GM23338 (cell line): ENCODE data around the gene TSPYL4. TPM values are rescaled to one million over a fixed set of nuclear protein-coding genes. Genes with fewer than 3 reads are reported as not detected.

ENCODE experiments used
- ATAC-seq: fragments of 200-7000 bp; cut with Tn5 transposase; 3 replicates; pipeline ENCODE4 v1.9.1; 2020
- DNase-seq: peaks from one replicate; pipeline ENCODE4 v3.0.0-alpha.2; 2015; ENCODE audit warnings: low spot score
- H2AFZ ChIP-seq: fragments of 200-600 bp; sonication (generic); 2 replicates; pipeline ENCODE4 v1.8.0; 2016; ENCODE audit warnings: antibody characterized with exemption, mild to moderate bottlenecking, moderate library complexity
- H3F3A ChIP-seq: fragments of 200-600 bp; sonication (generic); replicated peaks from 2 replicates; pipeline ENCODE4 v1.8.0; 2017; ENCODE audit warnings: antibody characterized with exemption, mixed run types, low read depth
- H3K27ac ChIP-seq: fragments of 200-600 bp; sonication (generic); 2 replicates; pipeline ENCODE4 v1.6.1; 2016; ENCODE audit warnings: low read depth
- H3K27me3 ChIP-seq: fragments of 200-600 bp; sonication (generic); 2 replicates; pipeline ENCODE4 v1.8.0; 2016; ENCODE audit warnings: mild to moderate bottlenecking, mixed run types, moderate library complexity; ENCODE audit not compliant: insufficient read depth
- H3K36me3 ChIP-seq: fragments of 200-600 bp; sonication (generic); 2 replicates; pipeline ENCODE4 v1.8.0; 2016; ENCODE audit warnings: mild to moderate bottlenecking; ENCODE audit not compliant: insufficient read depth
- H3K4me1 ChIP-seq: fragments of 200-600 bp; sonication (generic); 2 replicates; pipeline ENCODE4 v1.8.0; 2016; ENCODE audit warnings: mild to moderate bottlenecking, moderate library complexity; ENCODE audit not compliant: insufficient read depth
- H3K4me2 ChIP-seq: fragments of 200-600 bp; sonication (generic); 2 replicates; pipeline ENCODE4 v1.7.1; 2017; ENCODE audit warnings: mixed run types
- H3K4me3 ChIP-seq: fragments of 200-600 bp; sonication (generic); 2 replicates; pipeline ENCODE4 v1.6.1; 2016; ENCODE audit warnings: mixed run types
- H3K79me2 ChIP-seq: fragments of 200-600 bp; sonication (generic); replicated peaks from 2 replicates; pipeline ENCODE4 v1.8.0; 2017; ENCODE audit warnings: mild to moderate bottlenecking; ENCODE audit not compliant: insufficient read depth
- H3K9me2 ChIP-seq: fragments of 200-600 bp; sonication (generic); 2 replicates; pipeline ENCODE4 v1.8.0; 2017; ENCODE audit not compliant: insufficient read depth
- H4K20me1 ChIP-seq: fragments of 200-600 bp; sonication (generic); replicated peaks from 2 replicates; pipeline ENCODE4 v1.8.0; 2017; ENCODE audit warnings: mild to moderate bottlenecking; ENCODE audit not compliant: insufficient read depth
- H3K27ac Mint-ChIP-seq: 2 replicates; pipeline ENCODE4 v1.8.0; 2020; ENCODE audit warnings: inconsistent platforms, mild to moderate bottlenecking, moderate library complexity, mixed read lengths
- H3K27me3 Mint-ChIP-seq: 3 replicates; pipeline ENCODE4 v1.8.0; 2022; ENCODE audit warnings: low read depth, mild to moderate bottlenecking, moderate library complexity, mixed read lengths, inconsistent platforms; ENCODE audit not compliant: insufficient read depth, poor library complexity
- H3K36me3 Mint-ChIP-seq: 3 replicates; pipeline ENCODE4 v1.8.0; 2021; ENCODE audit warnings: low read depth, mild to moderate bottlenecking, inconsistent platforms, moderate library complexity, mixed read lengths
- H3K4me1 Mint-ChIP-seq: 3 replicates; pipeline ENCODE4 v1.8.0; 2020; ENCODE audit warnings: mild to moderate bottlenecking, inconsistent platforms, mixed read lengths
- H3K4me3 Mint-ChIP-seq: 3 replicates; pipeline ENCODE4 v1.8.0; 2021; ENCODE audit warnings: moderate library complexity, mild to moderate bottlenecking, inconsistent platforms, mixed read lengths
- H3K9me3 Mint-ChIP-seq: 3 replicates; pipeline ENCODE4 v1.8.0; 2020; ENCODE audit warnings: moderate library complexity, mild to moderate bottlenecking, inconsistent platforms, mixed read lengths
- CTCF ChIP-seq, 2 experiments: fragments of 200-600 bp in 1 of 2; sonication (generic) in 1 of 2; conservative IDR thresholded peaks; 2 replicates each; pipeline versions ENCODE4 v1.5.1 to v1.6.1; 2016 to 2017; ENCODE audit warnings: antibody characterized with exemption in 2 of 2, low read depth in 2 of 2, mild to moderate bottlenecking in 2 of 2, moderate library complexity in 1 of 2
- POLR2AphosphoS5 ChIP-seq: IDR thresholded peaks from 2 replicates; pipeline ENCODE4 v1.6.1; 2016; ENCODE audit warnings: antibody characterized with exemption, low read depth
- polyA plus RNA-seq: library from polyadenylated mRNA; unstranded; fragments of >200 nt; fragmentation: Nextera tagmentation; extraction: Ambion mirVana; gene quantifications from 2 replicates; pipeline ENCODE4 v1.2.1, GENCODE V29; 2016
- total RNA-seq: library from RNA; depleted of rRNA; stranded (reverse); fragments of >200 nt; shearing (Covaris generic); gene quantifications from 2 replicates; pipeline ENCODE4 v1.2.3, GENCODE V29; 2014
- TF ChIP-seq, protein P1 (sequence below): IDR thresholded peaks from one replicate; pipeline ENCODE4 v1.6.1; 2018; ENCODE audit warnings: antibody characterized with exemption; ENCODE audit not compliant: unreplicated experiment
- TF ChIP-seq, protein P2 (sequence below): fragments of 250-450 bp; sonication (Bioruptor Pico); IDR thresholded peaks from 2 replicates; pipeline ENCODE4 v1.5.0; 2020; ENCODE audit warnings: mild to moderate bottlenecking, moderate library complexity

Gene TSPYL4
- total and polyA plus RNA-seq, 2 experiments from 2014 or later = 13.2 to 19.8 TPM

DNA sequence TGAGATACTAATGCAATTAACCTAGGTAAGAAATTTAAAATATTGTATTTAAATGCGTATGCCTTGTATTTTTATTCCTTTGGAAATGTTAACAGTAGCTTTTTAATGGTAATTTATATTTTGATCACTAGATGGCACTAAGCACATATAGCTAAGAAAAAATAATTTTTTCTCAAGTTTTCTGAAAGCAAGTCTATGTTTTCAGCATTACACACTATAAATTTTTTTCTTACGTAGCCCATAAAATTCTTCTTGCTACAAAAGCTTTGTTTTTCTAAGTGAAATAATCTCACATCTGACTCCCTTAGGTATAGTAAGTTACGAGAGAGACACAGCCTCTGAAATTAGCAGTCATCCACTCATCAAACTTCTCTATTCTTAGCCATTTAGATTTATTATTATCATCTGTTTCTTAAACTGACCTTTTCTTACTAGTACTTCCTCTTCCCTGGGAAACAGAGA is 35.7 kb downstream of the TSPYL4 start:
- no peak overlapping the region for H2AFZ ChIP-seq
- Mint-ChIP-seq H3K9me3 (no peaks in the 10 kb centered on the region), H3K27me3 (no peaks in the 10 kb centered on the region), H3K36me3 (no peaks in the 10 kb centered on the region), H3K4me3 (no peak overlapping the region), H3K4me1 (peaks cover 25% of the 10 kb centered on the region), H3K27ac (no peak overlapping the region)
- TF ChIP-seq, protein P1, sequence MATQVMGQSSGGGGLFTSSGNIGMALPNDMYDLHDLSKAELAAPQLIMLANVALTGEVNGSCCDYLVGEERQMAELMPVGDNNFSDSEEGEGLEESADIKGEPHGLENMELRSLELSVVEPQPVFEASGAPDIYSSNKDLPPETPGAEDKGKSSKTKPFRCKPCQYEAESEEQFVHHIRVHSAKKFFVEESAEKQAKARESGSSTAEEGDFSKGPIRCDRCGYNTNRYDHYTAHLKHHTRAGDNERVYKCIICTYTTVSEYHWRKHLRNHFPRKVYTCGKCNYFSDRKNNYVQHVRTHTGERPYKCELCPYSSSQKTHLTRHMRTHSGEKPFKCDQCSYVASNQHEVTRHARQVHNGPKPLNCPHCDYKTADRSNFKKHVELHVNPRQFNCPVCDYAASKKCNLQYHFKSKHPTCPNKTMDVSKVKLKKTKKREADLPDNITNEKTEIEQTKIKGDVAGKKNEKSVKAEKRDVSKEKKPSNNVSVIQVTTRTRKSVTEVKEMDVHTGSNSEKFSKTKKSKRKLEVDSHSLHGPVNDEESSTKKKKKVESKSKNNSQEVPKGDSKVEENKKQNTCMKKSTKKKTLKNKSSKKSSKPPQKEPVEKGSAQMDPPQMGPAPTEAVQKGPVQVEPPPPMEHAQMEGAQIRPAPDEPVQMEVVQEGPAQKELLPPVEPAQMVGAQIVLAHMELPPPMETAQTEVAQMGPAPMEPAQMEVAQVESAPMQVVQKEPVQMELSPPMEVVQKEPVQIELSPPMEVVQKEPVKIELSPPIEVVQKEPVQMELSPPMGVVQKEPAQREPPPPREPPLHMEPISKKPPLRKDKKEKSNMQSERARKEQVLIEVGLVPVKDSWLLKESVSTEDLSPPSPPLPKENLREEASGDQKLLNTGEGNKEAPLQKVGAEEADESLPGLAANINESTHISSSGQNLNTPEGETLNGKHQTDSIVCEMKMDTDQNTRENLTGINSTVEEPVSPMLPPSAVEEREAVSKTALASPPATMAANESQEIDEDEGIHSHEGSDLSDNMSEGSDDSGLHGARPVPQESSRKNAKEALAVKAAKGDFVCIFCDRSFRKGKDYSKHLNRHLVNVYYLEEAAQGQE = no peak
- peak in 1 of 2 experiments; percentile 65; a peak in 3 of 4 replicates for TF ChIP-seq CTCF (conservative IDR thresholded peaks at IDR 0.05; ENCODE audit: low read depth in 2 of 2)
- H3K79me2 ChIP-seq = no peaks in the 10 kb centered on the region
- H3K27ac ChIP-seq = no peak overlapping the region
- no peaks in the 10 kb centered on the region for H3K36me3 ChIP-seq
- no peak for DNase-seq
- peaks cover 9% of the 10 kb centered on the region; the same call in 1 of the 2 replicates for H3K4me1 ChIP-seq
- H3K4me2 ChIP-seq = no peak overlapping the region
- H4K20me1 ChIP-seq = no peaks in the 10 kb centered on the region
- H3F3A ChIP-seq = no peaks in the 10 kb centered on the region
- H3K4me3 ChIP-seq = no peak overlapping the region
- no peaks in the 10 kb centered on the region for H3K27me3 ChIP-seq
- H3K9me2 ChIP-seq = no peaks in the 10 kb centered on the region
- no peak for ATAC-seq

- no peak overlapping the region for H3K4me3 Mint-ChIP-seq
- Histone ChIP-seq H3K9me2 (no peaks in the 10 kb centered on the region), H4K20me1 (no peaks in the 10 kb centered on the region), H3K79me2 (no peaks in the 10 kb centered on the region), H3K4me3 (no peak overlapping the region), H3K27me3 (no peaks in the 10 kb centered on the region), H3K4me2 (no peak overlapping the region), H3K27ac (no peak overlapping the region; the same call in 1 of the 2 replicates), H3K4me1 (no peaks in the 10 kb centered on the region), H3K36me3 (no peaks in the 10 kb centered on the region), H2AFZ (no peak overlapping the region), H3F3A (no peaks in the 10 kb centered on the region)
- ATAC-seq (no peak), DNase-seq (peak; percentile 47)
- H3K9me3 Mint-ChIP-seq = no peaks in the 10 kb centered on the region
- no peak for TF ChIP-seq POLR2AphosphoS5
- TF ChIP-seq, protein P2, sequence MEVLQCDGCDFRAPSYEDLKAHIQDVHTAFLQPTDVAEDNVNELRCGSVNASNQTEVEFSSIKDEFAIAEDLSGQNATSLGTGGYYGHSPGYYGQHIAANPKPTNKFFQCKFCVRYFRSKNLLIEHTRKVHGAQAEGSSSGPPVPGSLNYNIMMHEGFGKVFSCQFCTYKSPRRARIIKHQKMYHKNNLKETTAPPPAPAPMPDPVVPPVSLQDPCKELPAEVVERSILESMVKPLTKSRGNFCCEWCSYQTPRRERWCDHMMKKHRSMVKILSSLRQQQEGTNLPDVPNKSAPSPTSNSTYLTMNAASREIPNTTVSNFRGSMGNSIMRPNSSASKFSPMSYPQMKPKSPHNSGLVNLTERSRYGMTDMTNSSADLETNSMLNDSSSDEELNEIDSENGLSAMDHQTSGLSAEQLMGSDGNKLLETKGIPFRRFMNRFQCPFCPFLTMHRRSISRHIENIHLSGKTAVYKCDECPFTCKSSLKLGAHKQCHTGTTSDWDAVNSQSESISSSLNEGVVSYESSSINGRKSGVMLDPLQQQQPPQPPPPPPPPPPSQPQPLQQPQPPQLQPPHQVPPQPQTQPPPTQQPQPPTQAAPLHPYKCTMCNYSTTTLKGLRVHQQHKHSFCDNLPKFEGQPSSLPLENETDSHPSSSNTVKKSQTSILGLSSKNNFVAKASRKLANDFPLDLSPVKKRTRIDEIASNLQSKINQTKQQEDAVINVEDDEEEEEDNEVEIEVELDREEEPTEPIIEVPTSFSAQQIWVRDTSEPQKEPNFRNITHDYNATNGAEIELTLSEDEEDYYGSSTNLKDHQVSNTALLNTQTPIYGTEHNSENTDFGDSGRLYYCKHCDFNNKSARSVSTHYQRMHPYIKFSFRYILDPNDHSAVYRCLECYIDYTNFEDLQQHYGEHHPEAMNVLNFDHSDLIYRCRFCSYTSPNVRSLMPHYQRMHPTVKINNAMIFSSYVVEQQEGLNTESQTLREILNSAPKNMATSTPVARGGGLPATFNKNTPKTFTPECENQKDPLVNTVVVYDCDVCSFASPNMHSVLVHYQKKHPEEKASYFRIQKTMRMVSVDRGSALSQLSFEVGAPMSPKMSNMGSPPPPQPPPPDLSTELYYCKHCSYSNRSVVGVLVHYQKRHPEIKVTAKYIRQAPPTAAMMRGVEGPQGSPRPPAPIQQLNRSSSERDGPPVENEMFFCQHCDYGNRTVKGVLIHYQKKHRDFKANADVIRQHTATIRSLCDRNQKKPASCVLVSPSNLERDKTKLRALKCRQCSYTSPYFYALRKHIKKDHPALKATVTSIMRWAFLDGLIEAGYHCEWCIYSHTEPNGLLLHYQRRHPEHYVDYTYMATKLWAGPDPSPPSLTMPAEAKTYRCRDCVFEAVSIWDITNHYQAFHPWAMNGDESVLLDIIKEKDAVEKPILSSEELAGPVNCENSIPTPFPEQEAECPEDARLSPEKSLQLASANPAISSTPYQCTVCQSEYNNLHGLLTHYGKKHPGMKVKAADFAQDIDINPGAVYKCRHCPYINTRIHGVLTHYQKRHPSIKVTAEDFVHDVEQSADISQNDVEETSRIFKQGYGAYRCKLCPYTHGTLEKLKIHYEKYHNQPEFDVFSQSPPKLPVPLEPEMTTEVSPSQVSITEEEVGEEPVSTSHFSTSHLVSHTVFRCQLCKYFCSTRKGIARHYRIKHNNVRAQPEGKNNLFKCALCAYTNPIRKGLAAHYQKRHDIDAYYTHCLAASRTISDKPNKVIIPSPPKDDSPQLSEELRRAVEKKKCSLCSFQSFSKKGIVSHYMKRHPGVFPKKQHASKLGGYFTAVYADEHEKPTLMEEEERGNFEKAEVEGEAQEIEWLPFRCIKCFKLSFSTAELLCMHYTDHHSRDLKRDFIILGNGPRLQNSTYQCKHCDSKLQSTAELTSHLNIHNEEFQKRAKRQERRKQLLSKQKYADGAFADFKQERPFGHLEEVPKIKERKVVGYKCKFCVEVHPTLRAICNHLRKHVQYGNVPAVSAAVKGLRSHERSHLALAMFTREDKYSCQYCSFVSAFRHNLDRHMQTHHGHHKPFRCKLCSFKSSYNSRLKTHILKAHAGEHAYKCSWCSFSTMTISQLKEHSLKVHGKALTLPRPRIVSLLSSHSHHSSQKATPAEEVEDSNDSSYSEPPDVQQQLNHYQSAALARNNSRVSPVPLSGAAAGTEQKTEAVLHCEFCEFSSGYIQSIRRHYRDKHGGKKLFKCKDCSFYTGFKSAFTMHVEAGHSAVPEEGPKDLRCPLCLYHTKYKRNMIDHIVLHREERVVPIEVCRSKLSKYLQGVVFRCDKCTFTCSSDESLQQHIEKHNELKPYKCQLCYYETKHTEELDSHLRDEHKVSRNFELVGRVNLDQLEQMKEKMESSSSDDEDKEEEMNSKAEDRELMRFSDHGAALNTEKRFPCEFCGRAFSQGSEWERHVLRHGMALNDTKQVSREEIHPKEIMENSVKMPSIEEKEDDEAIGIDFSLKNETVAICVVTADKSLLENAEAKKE = no peak
- peak; percentile 56 to 69 for TF ChIP-seq CTCF (conservative IDR thresholded peaks at IDR 0.05; ENCODE audit: low read depth in 2 of 2)
- no peaks in the 10 kb centered on the region for H3K36me3 Mint-ChIP-seq
- peak overlapping the region; percentile 93 for H3K27ac Mint-ChIP-seq
- H3K27me3 Mint-ChIP-seq = no peaks in the 10 kb centered on the region
- H3K4me1 Mint-ChIP-seq = peaks cover 16% of the 10 kb centered on the region; the same call in 2 of the 3 replicates
Measured at GRCh38 chr6:116217069-116217468, 36.8 kb downstream of the TSPYL4 start.
